ENCODE results near the gene DMWD. TPM values are rescaled to one million over a fixed set of nuclear protein-coding genes. Genes with fewer than 3 reads are reported as not detected.
A peak's percentile ranks its signal among the peaks of the same experiment; 100 is the strongest.

DMWD gene
- total and polyA plus RNA-seq, 2 of the 13 experiments (the other 11 are each of a cell fraction or from before 2014, with no cell fraction given), result 10.3 to 14.9 TPM

- TF ChIP-seq ARID4A (CRISPR knock-in tag; IDR thresholded peaks at IDR 0.05; ENCODE audit: borderline replicate concordance) (peak; percentile 86; the same call in 1 of the 2 replicates), SMC3 (IDR thresholded peaks at IDR 0.05; ENCODE audit: low read length) (no peak), PAWR (CRISPR knock-in tag; IDR thresholded peaks at IDR 0.05; ENCODE audit: borderline replicate concordance) (0 out of 2 replicates have a peak, but pooled peaks have one; percentile 52), ZNF746 (CRISPR knock-in tag; IDR thresholded peaks at IDR 0.05) (peak; percentile 64), ZNF772 (CRISPR knock-in tag; IDR thresholded peaks at IDR 0.05) (no peak), HMG20A (CRISPR knock-in tag; IDR thresholded peaks at IDR 0.05; ENCODE audit: borderline replicate concordance) (no peak), ZNF501 (CRISPR knock-in tag; IDR thresholded peaks at IDR 0.05) (peak; percentile 93), NFE2L2 (IDR thresholded peaks at IDR 0.05; ENCODE audit: low read length) (no peak), THAP11 (CRISPR knock-in tag; IDR thresholded peaks at IDR 0.05) (peak; percentile 80), ZNF124 (CRISPR knock-in tag; IDR thresholded peaks at IDR 0.05) (no peak), ZSCAN31 (CRISPR knock-in tag; IDR thresholded peaks at IDR 0.05; ENCODE audit: low read depth) (peak; percentile 69; the same call in 1 of the 2 replicates), HMGXB3 (CRISPR knock-in tag; IDR thresholded peaks at IDR 0.05; ENCODE audit: borderline replicate concordance) (0 out of 2 replicates have a peak, but pooled peaks have one; percentile 79), RBM22 (optimal IDR thresholded peaks at IDR 0.05; ENCODE audit: low read length) (peak; percentile 81), ZNF792 (CRISPR knock-in tag; IDR thresholded peaks at IDR 0.05) (peak; percentile 70; the same call in 1 of the 2 replicates), DPF2 (CRISPR knock-in tag; IDR thresholded peaks at IDR 0.05; ENCODE audit: borderline replicate concordance, low read depth) (no peak), SIN3A (IDR thresholded peaks at IDR 0.05; ENCODE audit: borderline replicate concordance, low read depth, low read length) (peak; percentile 68; the same call in 1 of the 2 replicates), ATAD3A (CRISPR knock-in tag; IDR thresholded peaks at IDR 0.05) (no peak), ZC3H13 (CRISPR knock-in tag; IDR thresholded peaks at IDR 0.05) (peak; percentile 99), KLF15 (CRISPR knock-in tag; IDR thresholded peaks at IDR 0.05; ENCODE audit: borderline replicate concordance) (peak; percentile 66; the same call in 1 of the 2 replicates)
Observed at GRCh38 chr19:45770192-45771101, 22.2 kb downstream of the DMWD start (continued).
